H1 (cell line): ENCODE results near the gene INSYN2A.

Experiments
- BRCA1 ChIP-seq: IDR thresholded peaks from 2 replicates; pipeline ENCODE4 v1.6.1; 2012; ENCODE audit warnings: low read depth, low read length, improper control_type of control experiment
- CREB1 ChIP-seq: IDR thresholded peaks from 2 replicates; pipeline ENCODE4 v1.6.1; 2012; ENCODE audit warnings: inconsistent platforms
- JUND ChIP-seq: IDR thresholded peaks from 2 replicates; pipeline ENCODE4 v1.6.1; 2011; ENCODE audit warnings: mild to moderate bottlenecking, improper control_type of control experiment, low read length
- POLR2AphosphoS5 ChIP-seq: IDR thresholded peaks from 2 replicates; pipeline ENCODE4 v1.6.1; 2011; ENCODE audit warnings: low read depth, low read length
- TBP ChIP-seq: IDR thresholded peaks from 2 replicates; pipeline ENCODE4 v1.6.1; 2011; ENCODE audit warnings: low read depth, low read length, improper control_type of control experiment
- TF ChIP-seq, protein P1 (sequence below), 3 experiments: IDR thresholded peaks; 1 replicate in 2 of 3; 2 replicates in 1 of 3; pipeline versions ENCODE4 v1.5.1 to v1.6.1; 2011; ENCODE audit warnings: low read length in 3 of 3, mild to moderate bottlenecking in 3 of 3, inconsistent platforms in 2 of 3, low read depth in 1 of 3, moderate library complexity in 1 of 3; ENCODE audit not compliant: insufficient read depth in 1 of 3; ENCODE audit errors: control extremely low read depth in 1 of 3

DNA sequence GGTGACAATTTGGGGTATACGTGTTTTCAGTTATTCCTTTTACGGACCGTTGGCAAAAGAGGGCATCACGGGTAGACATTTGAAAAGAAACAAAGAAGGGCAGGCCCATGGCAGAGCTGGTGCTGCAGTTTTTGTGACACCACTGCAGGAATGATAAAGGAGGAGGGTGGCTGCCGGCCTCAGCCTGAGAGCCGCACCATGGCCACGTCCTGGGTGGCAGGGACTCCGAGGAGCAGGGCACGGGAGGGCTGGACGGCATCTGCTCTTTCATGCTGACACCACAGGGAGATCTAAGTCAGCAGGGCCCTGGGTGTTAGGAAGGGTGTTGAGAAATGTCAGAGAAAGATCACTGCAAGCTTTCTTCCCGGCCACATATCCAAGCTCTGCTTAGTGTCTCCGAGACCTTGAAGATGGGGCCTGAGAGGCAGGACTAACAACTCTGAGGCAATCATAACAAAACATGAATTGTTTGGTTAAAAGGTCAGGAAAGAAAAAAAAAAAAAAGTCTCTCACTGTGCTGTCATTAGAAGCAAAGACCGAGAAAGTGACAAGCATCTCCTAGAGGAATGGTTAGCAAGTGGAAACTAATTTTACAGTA, 36.6 kb downstream of the INSYN2A start:
- TF ChIP-seq, protein P1, sequence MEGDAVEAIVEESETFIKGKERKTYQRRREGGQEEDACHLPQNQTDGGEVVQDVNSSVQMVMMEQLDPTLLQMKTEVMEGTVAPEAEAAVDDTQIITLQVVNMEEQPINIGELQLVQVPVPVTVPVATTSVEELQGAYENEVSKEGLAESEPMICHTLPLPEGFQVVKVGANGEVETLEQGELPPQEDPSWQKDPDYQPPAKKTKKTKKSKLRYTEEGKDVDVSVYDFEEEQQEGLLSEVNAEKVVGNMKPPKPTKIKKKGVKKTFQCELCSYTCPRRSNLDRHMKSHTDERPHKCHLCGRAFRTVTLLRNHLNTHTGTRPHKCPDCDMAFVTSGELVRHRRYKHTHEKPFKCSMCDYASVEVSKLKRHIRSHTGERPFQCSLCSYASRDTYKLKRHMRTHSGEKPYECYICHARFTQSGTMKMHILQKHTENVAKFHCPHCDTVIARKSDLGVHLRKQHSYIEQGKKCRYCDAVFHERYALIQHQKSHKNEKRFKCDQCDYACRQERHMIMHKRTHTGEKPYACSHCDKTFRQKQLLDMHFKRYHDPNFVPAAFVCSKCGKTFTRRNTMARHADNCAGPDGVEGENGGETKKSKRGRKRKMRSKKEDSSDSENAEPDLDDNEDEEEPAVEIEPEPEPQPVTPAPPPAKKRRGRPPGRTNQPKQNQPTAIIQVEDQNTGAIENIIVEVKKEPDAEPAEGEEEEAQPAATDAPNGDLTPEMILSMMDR (IDR thresholded peaks at IDR 0.05; ENCODE audit: control extremely low read depth in 1 of 3, insufficient read depth in 1 of 3, low read depth in 1 of 3, low read length in 3 of 3), result no peak
- TF ChIP-seq POLR2AphosphoS5, result no peak
- no peak for TF ChIP-seq TBP
- no peak for TF ChIP-seq BRCA1
- no peak for TF ChIP-seq JUND
- TF ChIP-seq CREB1, result no peak
